ENCODE measurements around the gene STPG4. TPM values are rescaled to one million over a fixed set of nuclear protein-coding genes. Genes with fewer than 3 reads are reported as not detected.
"Not testable (repeated sequence)": the region's sequence is repeated elsewhere in the genome, so short reads cannot be mapped to it uniquely, and the experiment has no call there.

Gene STPG4
- total and polyA plus RNA-seq, 4 experiments from 2014 or later: 0.58 to 0.72 TPM; not detected in 2

- H3K4me3 ChIP-seq (ENCODE audit: low read length in 2 of 2); H3K36me3 ChIP-seq (ENCODE audit: insufficient read depth, low read length); H3K27ac ChIP-seq (ENCODE audit: low read depth, low read length); H3K27ac Mint-ChIP-seq; intact Hi-C loops (cut with micrococcal nuclease); H3K4me3 Mint-ChIP-seq; H3K4me1 ChIP-seq (ENCODE audit: insufficient read depth, low read length); H3K27me3 Mint-ChIP-seq; DNase-seq; H3K36me3 Mint-ChIP-seq; H3K9me3 ChIP-seq (ENCODE audit: control insufficient read depth in 1 of 2, low read length in 2 of 2); H3K4me1 Mint-ChIP-seq; POLR2A ChIA-PET (ENCODE audit: partially characterized antibody); H3K27me3 ChIP-seq (ENCODE audit: insufficient read depth, low read length); CTCF ChIA-PET (ENCODE audit: partially characterized antibody); H3K9me3 Mint-ChIP-seq: not testable (repeated sequence)
These were observed 55.4 kb downstream of the STPG4 start for GRCh38 chr2:47099712-47100111.

- H3K36me3 ChIP-seq (ENCODE audit: insufficient read depth, low read length): no peaks in the 10 kb centered on the region
- ChIA-PET CTCF (ENCODE audit: partially characterized antibody) (no interaction called here), POLR2A (ENCODE audit: partially characterized antibody) (no interaction called here)
- H3K9me3 ChIP-seq (ENCODE audit: control insufficient read depth in 1 of 2, low read length in 2 of 2): no peaks in the 10 kb centered on the region
- Mint-ChIP-seq H3K36me3 (no peaks in the 10 kb centered on the region), H3K4me3 (no peak overlapping the region), H3K27me3 (no peaks in the 10 kb centered on the region), H3K4me1 (no peaks in the 10 kb centered on the region), H3K27ac (no peak overlapping the region), H3K9me3 (peaks cover 0 to 1% (median 0%) of the 10 kb centered on the region in 8 donors)
- intact Hi-C loops (cut with micrococcal nuclease): no loop called here
- H3K27me3 ChIP-seq (ENCODE audit: insufficient read depth, low read length): no peaks in the 10 kb centered on the region
- H3K4me3 ChIP-seq (ENCODE audit: low read length in 2 of 2): no peak overlapping the region
- no peaks in the 10 kb centered on the region for H3K4me1 ChIP-seq (ENCODE audit: insufficient read depth, low read length)
- no peak for DNase-seq
- no peak overlapping the region for H3K27ac ChIP-seq (ENCODE audit: low read depth, low read length)
These were observed 56.2 kb downstream of the STPG4 start for GRCh38 chr2:47098953-47099352.

GRCh38 chr2:47097563-47097962, 57.5 kb downstream of the STPG4 start:
- Histone ChIP-seq H3K9me3 (ENCODE audit: control insufficient read depth in 1 of 2, low read length in 2 of 2) (no peaks in the 10 kb centered on the region), H3K27me3 (ENCODE audit: insufficient read depth, low read length) (no peaks in the 10 kb centered on the region), H3K4me1 (ENCODE audit: insufficient read depth, low read length) (no peaks in the 10 kb centered on the region), H3K36me3 (ENCODE audit: insufficient read depth, low read length) (no peaks in the 10 kb centered on the region), H3K27ac (ENCODE audit: low read depth, low read length) (no peak overlapping the region), H3K4me3 (ENCODE audit: low read length in 2 of 2) (no peak overlapping the region)
- H3K36me3 Mint-ChIP-seq: no peaks in the 10 kb centered on the region
- H3K9me3 Mint-ChIP-seq: peaks cover 0 to 1% (median 0%) of the 10 kb centered on the region in 8 donors
- ChIA-PET CTCF (ENCODE audit: partially characterized antibody) (no interaction called here), POLR2A (ENCODE audit: partially characterized antibody) (no interaction called here)
- no peak overlapping the region for H3K4me3 Mint-ChIP-seq
- H3K4me1 Mint-ChIP-seq: no peaks in the 10 kb centered on the region
- intact Hi-C loops (cut with micrococcal nuclease): no loop called here
- no peaks in the 10 kb centered on the region for H3K27me3 Mint-ChIP-seq
- no peak for DNase-seq
- no peak overlapping the region for H3K27ac Mint-ChIP-seq

- no peaks in the 10 kb centered on the region for H3K9me3 ChIP-seq (ENCODE audit: control insufficient read depth in 1 of 2, low read length in 2 of 2)
- POLR2A ChIA-PET (ENCODE audit: partially characterized antibody): no interaction called here
- Mint-ChIP-seq H3K9me3 (peaks cover 0 to 1% (median 0%) of the 10 kb centered on the region in 8 donors), H3K36me3 (no peaks in the 10 kb centered on the region), H3K27me3 (no peaks in the 10 kb centered on the region), H3K4me1 (no peaks in the 10 kb centered on the region), H3K4me3 (no peak overlapping the region), H3K27ac (peak overlapping the region in 1 of 7 donors; percentile 5)
- intact Hi-C loops (cut with micrococcal nuclease): no loop called here
- CTCF ChIA-PET (ENCODE audit: partially characterized antibody): no interaction called here
- no peak overlapping the region for H3K27ac ChIP-seq (ENCODE audit: low read depth, low read length)
- H3K4me3 ChIP-seq (ENCODE audit: low read length in 2 of 2): no peak overlapping the region
- no peaks in the 10 kb centered on the region for H3K27me3 ChIP-seq (ENCODE audit: insufficient read depth, low read length)
- no peaks in the 10 kb centered on the region for H3K36me3 ChIP-seq (ENCODE audit: insufficient read depth, low read length)
- H3K4me1 ChIP-seq (ENCODE audit: insufficient read depth, low read length): no peaks in the 10 kb centered on the region
- DNase-seq: no peak
These were observed 58.7 kb downstream of the STPG4 start for GRCh38 chr2:47096451-47096850.

- H3K27ac Mint-ChIP-seq: no peak overlapping the region
- POLR2A ChIA-PET (ENCODE audit: partially characterized antibody): no interaction called here
These were observed 59.6 kb downstream of the STPG4 start for GRCh38 chr2:47095349-47096020.

GRCh38 chr2:47094511-47095142, 60.5 kb downstream of the STPG4 start:
- H3K36me3 Mint-ChIP-seq: no peaks in the 10 kb centered on the region
- H3K4me3 Mint-ChIP-seq: no peak overlapping the region
- H3K4me3 ChIP-seq (ENCODE audit: low read length in 2 of 2): no peak overlapping the region
- no peaks in the 10 kb centered on the region for H3K9me3 ChIP-seq (ENCODE audit: control insufficient read depth in 1 of 2, low read length in 2 of 2)
- no peaks in the 10 kb centered on the region for H3K9me3 Mint-ChIP-seq
- H3K36me3 ChIP-seq (ENCODE audit: insufficient read depth, low read length): no peaks in the 10 kb centered on the region
- H3K27me3 ChIP-seq (ENCODE audit: insufficient read depth, low read length): no peaks in the 10 kb centered on the region
- intact Hi-C loops (cut with micrococcal nuclease): no loop called here
- no peaks in the 10 kb centered on the region for H3K27me3 Mint-ChIP-seq
- no peaks in the 10 kb centered on the region for H3K4me1 ChIP-seq (ENCODE audit: insufficient read depth, low read length)
- no peak overlapping the region for H3K27ac Mint-ChIP-seq
- POLR2A ChIA-PET (ENCODE audit: partially characterized antibody): no interaction called here
- DNase-seq: no peak
- H3K4me1 Mint-ChIP-seq: no peaks in the 10 kb centered on the region
- CTCF ChIA-PET (ENCODE audit: partially characterized antibody): no interaction called here
- H3K27ac ChIP-seq (ENCODE audit: low read depth, low read length): no peak overlapping the region

More at GRCh38 chr2:47095349-47096020, 59.6 kb downstream of the STPG4 start:
- intact Hi-C loops (cut with micrococcal nuclease): no loop called here
- DNase-seq: no peak
- no peaks in the 10 kb centered on the region for H3K36me3 Mint-ChIP-seq
- H3K4me3 ChIP-seq (ENCODE audit: low read length in 2 of 2): no peak overlapping the region
- H3K9me3 Mint-ChIP-seq: peaks cover 0 to under 1% (median 0%) of the 10 kb centered on the region in 8 donors
- H3K4me1 ChIP-seq (ENCODE audit: insufficient read depth, low read length): no peaks in the 10 kb centered on the region
- no peaks in the 10 kb centered on the region for H3K27me3 Mint-ChIP-seq
- H3K4me1 Mint-ChIP-seq: no peaks in the 10 kb centered on the region
- no peaks in the 10 kb centered on the region for H3K9me3 ChIP-seq (ENCODE audit: control insufficient read depth in 1 of 2, low read length in 2 of 2)
- no peak overlapping the region for H3K27ac ChIP-seq (ENCODE audit: low read depth, low read length)
- H3K27me3 ChIP-seq (ENCODE audit: insufficient read depth, low read length): no peaks in the 10 kb centered on the region
- no peaks in the 10 kb centered on the region for H3K36me3 ChIP-seq (ENCODE audit: insufficient read depth, low read length)
- H3K4me3 Mint-ChIP-seq: no peak overlapping the region
- CTCF ChIA-PET (ENCODE audit: partially characterized antibody): no interaction called here

GRCh38 chr2:47093626-47094025, 61.5 kb downstream of the STPG4 start:
- POLR2A ChIA-PET (ENCODE audit: partially characterized antibody): no interaction called here
- no peaks in the 10 kb centered on the region for H3K36me3 ChIP-seq (ENCODE audit: insufficient read depth, low read length)

More at GRCh38 chr2:47093626-47094025, 61.5 kb downstream of the STPG4 start:
- H3K4me3 Mint-ChIP-seq: no peak overlapping the region
- H3K27me3 ChIP-seq (ENCODE audit: insufficient read depth, low read length): no peaks in the 10 kb centered on the region
- DNase-seq: no peak
- H3K4me1 Mint-ChIP-seq: no peaks in the 10 kb centered on the region
- H3K9me3 Mint-ChIP-seq: no peaks in the 10 kb centered on the region
- H3K27ac Mint-ChIP-seq: no peak overlapping the region
- no peak overlapping the region for H3K27ac ChIP-seq (ENCODE audit: low read depth, low read length)
- intact Hi-C loops (cut with micrococcal nuclease): no loop called here
- H3K9me3 ChIP-seq (ENCODE audit: control insufficient read depth in 1 of 2, low read length in 2 of 2): no peaks in the 10 kb centered on the region
- no peaks in the 10 kb centered on the region for H3K36me3 Mint-ChIP-seq
- H3K4me3 ChIP-seq (ENCODE audit: low read length in 2 of 2): no peak overlapping the region
- H3K4me1 ChIP-seq (ENCODE audit: insufficient read depth, low read length): no peaks in the 10 kb centered on the region
- no peaks in the 10 kb centered on the region for H3K27me3 Mint-ChIP-seq
- CTCF ChIA-PET (ENCODE audit: partially characterized antibody): interaction anchor here (0.5 kb wide), 1 partner anchor 170 kb away, joined by 3 read pairs; no protein-coding TSS in a partner anchor
